OCI-LY1 (cell line): ENCODE data around the gene PC.

Experiments
- CTCF ChIP-seq: fragments of 200-600 bp; sonication (generic), shearing (Covaris generic); IDR thresholded peaks from 2 replicates; pipeline ENCODE4 v1.5.1; 2017; ENCODE audit warnings: mild to moderate bottlenecking, antibody characterized with exemption, low read length, moderate library complexity, mixed read lengths
- EZH2 ChIP-seq: fragments of 200-600 bp; sonication (generic), shearing (Covaris generic); IDR thresholded peaks from 2 replicates; pipeline ENCODE4 v1.8.0; 2017; ENCODE audit warnings: borderline replicate concordance, mixed run types, mild to moderate bottlenecking, antibody characterized with exemption, low read length, moderate library complexity, mixed read lengths

GRCh38 chr11:66915046-66915832 lies 42.9 kb downstream of the PC start:
- no peak for TF ChIP-seq CTCF
- TF ChIP-seq EZH2, result no peak
